H1 (cell line): ENCODE data around the gene CEP104. TPM values are rescaled to one million over a fixed set of nuclear protein-coding genes. Genes with fewer than 3 reads are reported as not detected.

Experiments used
- CBX8 ChIP-seq: fragments of 300-800, 300-1000 bp; sonication (generic); IDR thresholded peaks from 2 replicates; pipeline ENCODE4 v1.7.1; 2016; ENCODE audit warnings: low read depth, low read length, borderline replicate concordance
- CHD1 ChIP-seq: IDR thresholded peaks from 2 replicates; pipeline ENCODE4 v1.6.1; 2012; ENCODE audit warnings: low read depth, low read length, improper control_type of control experiment
- EP300 ChIP-seq, 2 experiments: IDR thresholded peaks; 1 replicate in 1 of 2; 2 replicates in 1 of 2; pipeline ENCODE4 v1.6.1; 2011 to 2012; ENCODE audit warnings: low read depth in 2 of 2, low read length in 2 of 2, mild to moderate bottlenecking in 2 of 2, borderline replicate concordance in 1 of 2, inconsistent platforms in 1 of 2, moderate library complexity in 1 of 2
- FOSL1 ChIP-seq: IDR thresholded peaks from 2 replicates; pipeline ENCODE4 v1.6.1; 2011; ENCODE audit warnings: mild to moderate bottlenecking, low read depth, low read length, moderate library complexity; ENCODE audit not compliant: insufficient read depth
- polyA plus RNA-seq, 7 experiments: library from polyadenylated mRNA; depleted of rRNA in 3 of 7; stranded (reverse) in 5 of 7; unstranded in 2 of 7; fragments of >200 nt in 5 of 7; fragments of 200-250 nt in 2 of 7; gene quantifications; 1 replicate in 5 of 7; 2 replicates in 1 of 7; 4 replicates in 1 of 7; pipeline versions ENCODE4 v1.2.1 to v1.2.3, GENCODE V29; 2011 to 2013; ENCODE audit warnings: missing spikeins in 2 of 7, mixed read lengths in 2 of 7
- total RNA-seq: library from RNA; stranded (reverse); fragmentation: NEBNext Ultra II Directional; extraction: Animal tissue kit (Norgen Biotek cat#: 25700); gene quantifications from 2 replicates; pipeline ENCODE4 v1.2.1, GENCODE V29; 2021
- TF ChIP-seq, protein P1 (sequence below): fragments of 300-600 bp; sonication (generic); IDR thresholded peaks from 2 replicates; pipeline ENCODE4 v1.7.1; 2012; ENCODE audit warnings: low read length, moderate library complexity, mild to moderate bottlenecking, inconsistent platforms; ENCODE audit not compliant: insufficient replicate concordance

The CEP104 gene
- total and polyA plus RNA-seq, 2 of the 8 experiments (the other 6 are each of a cell fraction or from before 2014, with no cell fraction given) = 8.0 to 43.9 TPM

DNA sequence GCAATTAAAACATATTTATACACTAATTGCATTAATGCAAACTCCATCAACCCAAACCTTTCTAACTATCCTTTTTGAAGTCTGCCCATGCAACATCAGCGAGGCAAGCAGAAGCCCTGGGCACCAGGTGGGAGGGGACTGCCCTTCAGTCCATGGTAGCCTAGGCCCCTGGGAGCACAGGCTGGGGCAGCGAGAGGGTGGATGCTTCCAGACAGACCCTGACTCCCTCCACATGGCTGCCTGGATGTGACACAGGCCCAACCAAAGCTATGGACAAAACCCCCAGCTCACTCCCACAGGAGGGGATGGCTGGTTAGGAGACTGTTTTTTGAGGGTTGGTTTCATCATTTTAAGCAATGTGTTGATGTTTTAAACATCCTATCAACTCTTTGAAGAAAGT, 42.9 kb downstream of the CEP104 start (continued):
- TF ChIP-seq, protein P1, sequence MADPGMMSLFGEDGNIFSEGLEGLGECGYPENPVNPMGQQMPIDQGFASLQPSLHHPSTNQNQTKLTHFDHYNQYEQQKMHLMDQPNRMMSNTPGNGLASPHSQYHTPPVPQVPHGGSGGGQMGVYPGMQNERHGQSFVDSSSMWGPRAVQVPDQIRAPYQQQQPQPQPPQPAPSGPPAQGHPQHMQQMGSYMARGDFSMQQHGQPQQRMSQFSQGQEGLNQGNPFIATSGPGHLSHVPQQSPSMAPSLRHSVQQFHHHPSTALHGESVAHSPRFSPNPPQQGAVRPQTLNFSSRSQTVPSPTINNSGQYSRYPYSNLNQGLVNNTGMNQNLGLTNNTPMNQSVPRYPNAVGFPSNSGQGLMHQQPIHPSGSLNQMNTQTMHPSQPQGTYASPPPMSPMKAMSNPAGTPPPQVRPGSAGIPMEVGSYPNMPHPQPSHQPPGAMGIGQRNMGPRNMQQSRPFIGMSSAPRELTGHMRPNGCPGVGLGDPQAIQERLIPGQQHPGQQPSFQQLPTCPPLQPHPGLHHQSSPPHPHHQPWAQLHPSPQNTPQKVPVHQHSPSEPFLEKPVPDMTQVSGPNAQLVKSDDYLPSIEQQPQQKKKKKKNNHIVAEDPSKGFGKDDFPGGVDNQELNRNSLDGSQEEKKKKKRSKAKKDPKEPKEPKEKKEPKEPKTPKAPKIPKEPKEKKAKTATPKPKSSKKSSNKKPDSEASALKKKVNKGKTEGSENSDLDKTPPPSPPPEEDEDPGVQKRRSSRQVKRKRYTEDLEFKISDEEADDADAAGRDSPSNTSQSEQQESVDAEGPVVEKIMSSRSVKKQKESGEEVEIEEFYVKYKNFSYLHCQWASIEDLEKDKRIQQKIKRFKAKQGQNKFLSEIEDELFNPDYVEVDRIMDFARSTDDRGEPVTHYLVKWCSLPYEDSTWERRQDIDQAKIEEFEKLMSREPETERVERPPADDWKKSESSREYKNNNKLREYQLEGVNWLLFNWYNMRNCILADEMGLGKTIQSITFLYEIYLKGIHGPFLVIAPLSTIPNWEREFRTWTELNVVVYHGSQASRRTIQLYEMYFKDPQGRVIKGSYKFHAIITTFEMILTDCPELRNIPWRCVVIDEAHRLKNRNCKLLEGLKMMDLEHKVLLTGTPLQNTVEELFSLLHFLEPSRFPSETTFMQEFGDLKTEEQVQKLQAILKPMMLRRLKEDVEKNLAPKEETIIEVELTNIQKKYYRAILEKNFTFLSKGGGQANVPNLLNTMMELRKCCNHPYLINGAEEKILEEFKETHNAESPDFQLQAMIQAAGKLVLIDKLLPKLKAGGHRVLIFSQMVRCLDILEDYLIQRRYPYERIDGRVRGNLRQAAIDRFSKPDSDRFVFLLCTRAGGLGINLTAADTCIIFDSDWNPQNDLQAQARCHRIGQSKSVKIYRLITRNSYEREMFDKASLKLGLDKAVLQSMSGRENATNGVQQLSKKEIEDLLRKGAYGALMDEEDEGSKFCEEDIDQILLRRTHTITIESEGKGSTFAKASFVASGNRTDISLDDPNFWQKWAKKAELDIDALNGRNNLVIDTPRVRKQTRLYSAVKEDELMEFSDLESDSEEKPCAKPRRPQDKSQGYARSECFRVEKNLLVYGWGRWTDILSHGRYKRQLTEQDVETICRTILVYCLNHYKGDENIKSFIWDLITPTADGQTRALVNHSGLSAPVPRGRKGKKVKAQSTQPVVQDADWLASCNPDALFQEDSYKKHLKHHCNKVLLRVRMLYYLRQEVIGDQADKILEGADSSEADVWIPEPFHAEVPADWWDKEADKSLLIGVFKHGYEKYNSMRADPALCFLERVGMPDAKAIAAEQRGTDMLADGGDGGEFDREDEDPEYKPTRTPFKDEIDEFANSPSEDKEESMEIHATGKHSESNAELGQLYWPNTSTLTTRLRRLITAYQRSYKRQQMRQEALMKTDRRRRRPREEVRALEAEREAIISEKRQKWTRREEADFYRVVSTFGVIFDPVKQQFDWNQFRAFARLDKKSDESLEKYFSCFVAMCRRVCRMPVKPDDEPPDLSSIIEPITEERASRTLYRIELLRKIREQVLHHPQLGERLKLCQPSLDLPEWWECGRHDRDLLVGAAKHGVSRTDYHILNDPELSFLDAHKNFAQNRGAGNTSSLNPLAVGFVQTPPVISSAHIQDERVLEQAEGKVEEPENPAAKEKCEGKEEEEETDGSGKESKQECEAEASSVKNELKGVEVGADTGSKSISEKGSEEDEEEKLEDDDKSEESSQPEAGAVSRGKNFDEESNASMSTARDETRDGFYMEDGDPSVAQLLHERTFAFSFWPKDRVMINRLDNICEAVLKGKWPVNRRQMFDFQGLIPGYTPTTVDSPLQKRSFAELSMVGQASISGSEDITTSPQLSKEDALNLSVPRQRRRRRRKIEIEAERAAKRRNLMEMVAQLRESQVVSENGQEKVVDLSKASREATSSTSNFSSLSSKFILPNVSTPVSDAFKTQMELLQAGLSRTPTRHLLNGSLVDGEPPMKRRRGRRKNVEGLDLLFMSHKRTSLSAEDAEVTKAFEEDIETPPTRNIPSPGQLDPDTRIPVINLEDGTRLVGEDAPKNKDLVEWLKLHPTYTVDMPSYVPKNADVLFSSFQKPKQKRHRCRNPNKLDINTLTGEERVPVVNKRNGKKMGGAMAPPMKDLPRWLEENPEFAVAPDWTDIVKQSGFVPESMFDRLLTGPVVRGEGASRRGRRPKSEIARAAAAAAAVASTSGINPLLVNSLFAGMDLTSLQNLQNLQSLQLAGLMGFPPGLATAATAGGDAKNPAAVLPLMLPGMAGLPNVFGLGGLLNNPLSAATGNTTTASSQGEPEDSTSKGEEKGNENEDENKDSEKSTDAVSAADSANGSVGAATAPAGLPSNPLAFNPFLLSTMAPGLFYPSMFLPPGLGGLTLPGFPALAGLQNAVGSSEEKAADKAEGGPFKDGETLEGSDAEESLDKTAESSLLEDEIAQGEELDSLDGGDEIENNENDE = no peak
- TF ChIP-seq EP300 (IDR thresholded peaks at IDR 0.05; ENCODE audit: borderline replicate concordance in 1 of 2, low read depth in 2 of 2, low read length in 2 of 2) (no peak), CHD1 (no peak), CBX8 (no peak), FOSL1 (no peak)
